Heart left ventricle (tissue), 13 donors: ENCODE measurements around the gene CDH8.

ENCODE experiments used
- POLR2A ChIP-seq, 2 donors: fragments of 450-650 bp; IDR thresholded peaks; one replicate each; pipeline ENCODE4 v1.6.1; 2017; ENCODE audit warnings: antibody characterized with exemption in 2 of 2, mild to moderate bottlenecking in 2 of 2, moderate library complexity in 2 of 2
- TF ChIP-seq, protein P1 (sequence below), 12 donors: fragments of 200-600 bp; sonication (generic) in 4 of 12; IDR thresholded peaks; one replicate each; pipeline versions ENCODE4 v1.5.0 to v1.8.0; 2018 to 2022; ENCODE audit warnings: antibody characterized with exemption in 12 of 12, mild to moderate bottlenecking in 5 of 12
- donor health status: ischemic (EF 13 %, LVEDD 7.1; RV severe dilation, severe dysfunction).
- donor health status: DM: no; HTN: yes; CAD: no.
- donor health status: DM: no; HTN: no; CAD: no.
- donor health status: ischemic (EF 25% LVEDD 6.9; RV normal size, moderate dysfunction).
- donor health status: ischemic (EF 25% LVEDD 5.7; RV mildly dilated, moderate dysfunction).
- donor health status: ischemic (EF 35%, LVEDD 5.7; RV mildly dilated, moderate dysfunction).
- donor health status: nonischemic (EF 11% LVEDD 7.7; RV severe dilation, severe dysfunction).
- donor health status: DM: yes; HTN: yes; CAD: no.
- donor health status: PGD.
- donor health status: ischemic (EF 29% LVEDD 5.4; RV normal size, mild dysfunction).
- donor health status: nonischemic (EF 23%, LVEDD 6.1; RV moderate dilation, normal function).

DNA sequence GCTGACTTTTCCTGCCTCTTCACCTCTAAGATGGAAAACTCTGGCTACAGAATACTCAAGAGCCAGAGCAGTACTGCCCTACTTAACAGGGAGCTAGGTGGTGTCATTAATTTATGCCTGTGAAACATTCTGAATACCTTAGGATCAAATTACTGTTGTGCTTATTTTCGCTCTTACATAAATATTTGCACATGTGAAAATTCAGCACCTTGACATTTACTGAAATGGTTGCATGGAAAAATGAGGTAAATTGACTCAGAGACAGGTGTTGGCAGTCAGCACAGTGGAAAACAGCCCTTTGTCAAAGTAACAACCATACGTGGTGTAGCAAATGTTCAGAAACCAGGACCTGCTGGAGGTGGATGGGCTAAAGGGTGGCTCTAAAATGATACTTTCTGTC is 193.6 kb downstream of the CDH8 start:
- TF ChIP-seq, protein P1, sequence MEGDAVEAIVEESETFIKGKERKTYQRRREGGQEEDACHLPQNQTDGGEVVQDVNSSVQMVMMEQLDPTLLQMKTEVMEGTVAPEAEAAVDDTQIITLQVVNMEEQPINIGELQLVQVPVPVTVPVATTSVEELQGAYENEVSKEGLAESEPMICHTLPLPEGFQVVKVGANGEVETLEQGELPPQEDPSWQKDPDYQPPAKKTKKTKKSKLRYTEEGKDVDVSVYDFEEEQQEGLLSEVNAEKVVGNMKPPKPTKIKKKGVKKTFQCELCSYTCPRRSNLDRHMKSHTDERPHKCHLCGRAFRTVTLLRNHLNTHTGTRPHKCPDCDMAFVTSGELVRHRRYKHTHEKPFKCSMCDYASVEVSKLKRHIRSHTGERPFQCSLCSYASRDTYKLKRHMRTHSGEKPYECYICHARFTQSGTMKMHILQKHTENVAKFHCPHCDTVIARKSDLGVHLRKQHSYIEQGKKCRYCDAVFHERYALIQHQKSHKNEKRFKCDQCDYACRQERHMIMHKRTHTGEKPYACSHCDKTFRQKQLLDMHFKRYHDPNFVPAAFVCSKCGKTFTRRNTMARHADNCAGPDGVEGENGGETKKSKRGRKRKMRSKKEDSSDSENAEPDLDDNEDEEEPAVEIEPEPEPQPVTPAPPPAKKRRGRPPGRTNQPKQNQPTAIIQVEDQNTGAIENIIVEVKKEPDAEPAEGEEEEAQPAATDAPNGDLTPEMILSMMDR (IDR thresholded peaks at IDR 0.05) = no peak
- TF ChIP-seq POLR2A (IDR thresholded peaks at IDR 0.05) = no peak
